Measurements from ENCODE around the gene SLC4A2.

The SLC4A2 gene

DNA sequence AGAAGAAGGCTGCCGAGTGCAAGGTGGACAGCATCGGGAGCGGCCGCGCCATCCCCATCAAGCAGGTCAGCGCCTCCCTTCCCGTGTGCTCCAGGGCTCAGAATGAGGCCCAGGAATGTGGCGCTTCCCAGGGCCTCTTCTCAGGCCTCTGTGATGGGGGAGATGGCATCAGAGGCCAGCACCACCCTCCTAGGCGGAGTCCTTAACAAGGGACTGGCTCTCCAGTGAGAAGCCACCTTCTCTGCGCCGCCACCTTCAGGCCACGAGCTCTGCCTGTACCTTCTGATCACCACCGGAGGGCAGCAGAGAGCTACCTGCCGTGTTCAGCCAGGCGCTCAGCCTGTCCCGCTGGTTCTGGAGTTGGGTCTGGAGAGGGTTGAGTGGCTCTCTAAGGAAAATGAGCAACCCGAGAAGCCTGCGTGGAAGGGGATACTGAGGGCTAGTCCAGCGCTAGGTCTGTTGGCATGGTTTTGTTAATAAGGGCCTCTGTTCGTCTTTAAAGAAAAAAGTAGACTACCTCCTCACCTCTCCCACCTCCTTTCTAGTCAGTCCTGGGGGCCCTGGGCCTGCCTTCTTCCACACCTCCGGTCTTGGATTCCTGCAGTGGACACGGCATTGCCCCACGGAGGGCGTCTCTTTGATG lies 64.6 kb downstream of the SLC4A2 start:
- H3K4me3 ChIP-seq (ENCODE audit: low read depth, low read length) = no peak overlapping the region
- DNase-seq (ENCODE audit: low read depth) = peak; percentile 85
- TF ChIP-seq, protein P1, sequence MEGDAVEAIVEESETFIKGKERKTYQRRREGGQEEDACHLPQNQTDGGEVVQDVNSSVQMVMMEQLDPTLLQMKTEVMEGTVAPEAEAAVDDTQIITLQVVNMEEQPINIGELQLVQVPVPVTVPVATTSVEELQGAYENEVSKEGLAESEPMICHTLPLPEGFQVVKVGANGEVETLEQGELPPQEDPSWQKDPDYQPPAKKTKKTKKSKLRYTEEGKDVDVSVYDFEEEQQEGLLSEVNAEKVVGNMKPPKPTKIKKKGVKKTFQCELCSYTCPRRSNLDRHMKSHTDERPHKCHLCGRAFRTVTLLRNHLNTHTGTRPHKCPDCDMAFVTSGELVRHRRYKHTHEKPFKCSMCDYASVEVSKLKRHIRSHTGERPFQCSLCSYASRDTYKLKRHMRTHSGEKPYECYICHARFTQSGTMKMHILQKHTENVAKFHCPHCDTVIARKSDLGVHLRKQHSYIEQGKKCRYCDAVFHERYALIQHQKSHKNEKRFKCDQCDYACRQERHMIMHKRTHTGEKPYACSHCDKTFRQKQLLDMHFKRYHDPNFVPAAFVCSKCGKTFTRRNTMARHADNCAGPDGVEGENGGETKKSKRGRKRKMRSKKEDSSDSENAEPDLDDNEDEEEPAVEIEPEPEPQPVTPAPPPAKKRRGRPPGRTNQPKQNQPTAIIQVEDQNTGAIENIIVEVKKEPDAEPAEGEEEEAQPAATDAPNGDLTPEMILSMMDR (conservative IDR thresholded peaks at IDR 0.05; ENCODE audit: low read depth, low read length) = peak; percentile 99

DNA sequence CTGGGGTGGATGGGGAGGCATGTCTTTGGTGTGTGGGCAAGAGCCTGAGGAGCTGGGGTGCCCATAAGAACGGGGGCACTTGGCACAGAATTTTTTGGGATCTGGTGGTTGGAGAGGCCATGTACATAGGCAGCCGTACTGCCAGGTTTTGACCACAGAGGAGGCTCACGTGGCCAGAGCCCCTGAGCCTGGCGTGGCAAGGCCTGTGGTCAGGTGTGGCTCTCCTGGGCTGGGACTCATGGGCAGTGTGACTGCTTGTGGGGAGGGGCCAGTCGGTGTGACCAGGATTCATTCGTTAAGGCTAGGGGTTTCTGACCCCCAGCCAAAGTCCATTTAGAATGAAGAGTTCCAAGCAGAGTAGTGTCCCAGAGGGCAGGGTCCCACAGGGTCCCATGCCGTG lies 65.1 kb downstream of the SLC4A2 start:
- H3K4me3 ChIP-seq (ENCODE audit: low read depth, low read length) = no peak overlapping the region
- DNase-seq (ENCODE audit: low read depth) = no peak
- TF ChIP-seq, protein P1 (conservative IDR thresholded peaks at IDR 0.05; ENCODE audit: low read depth, low read length) = no peak

DNA sequence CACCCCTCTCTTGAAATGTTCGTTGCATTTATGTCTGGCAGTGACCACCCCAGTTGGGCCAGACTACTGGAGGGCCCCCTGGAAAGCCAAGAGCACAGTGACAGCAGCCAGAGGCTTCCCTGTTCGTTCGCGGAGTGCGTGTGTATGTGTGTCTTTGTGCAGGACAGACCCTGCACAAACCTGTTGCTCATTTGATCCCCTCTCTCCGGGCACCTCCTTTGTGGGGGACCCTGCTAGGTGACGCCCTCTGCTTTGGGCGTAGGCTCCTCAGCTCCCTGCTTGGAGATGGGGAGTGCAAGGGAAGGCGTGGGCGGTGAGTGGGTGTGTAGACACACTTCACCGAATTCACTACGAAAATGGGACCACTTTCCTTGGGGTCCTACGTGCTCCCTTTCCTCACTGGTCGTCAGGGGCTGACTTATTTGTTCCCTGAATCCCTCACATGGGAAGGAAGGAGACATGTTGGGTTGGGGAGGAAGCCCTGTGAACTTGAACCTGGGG lies 65.6 kb downstream of the SLC4A2 start:
- TF ChIP-seq, protein P1 (conservative IDR thresholded peaks at IDR 0.05; ENCODE audit: low read depth, low read length) = no peak

DNA sequence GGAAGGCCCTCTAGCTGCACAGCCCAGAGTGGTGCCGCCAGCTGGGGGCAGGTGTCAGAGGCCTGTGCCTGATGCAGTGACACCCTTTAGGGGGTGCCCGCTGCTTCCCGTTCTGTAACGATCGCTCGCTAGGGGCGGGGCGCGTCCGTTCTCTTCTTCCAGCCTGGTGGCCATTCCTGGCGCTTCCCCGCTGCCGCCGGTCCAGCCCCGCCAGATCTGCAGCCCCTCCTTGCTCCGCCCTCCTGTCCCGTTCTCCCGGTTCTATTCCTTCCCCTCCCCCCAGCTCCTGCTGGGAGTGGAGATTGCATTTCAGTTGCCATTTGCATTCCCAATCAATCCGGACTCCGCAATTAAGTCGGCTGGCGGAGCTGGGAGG lies 66.1 kb downstream of the SLC4A2 start:
- H3K4me3 ChIP-seq (ENCODE audit: low read depth, low read length) = peak overlapping the region; percentile 50
- TF ChIP-seq, protein P1 (conservative IDR thresholded peaks at IDR 0.05; ENCODE audit: low read depth, low read length) = no peak
- no peak for DNase-seq (ENCODE audit: low read depth)

More for the DNA sequence above, 65.6 kb downstream of the SLC4A2 start:
- H3K4me3 ChIP-seq (ENCODE audit: low read depth, low read length) = no peak overlapping the region
- no peak for DNase-seq (ENCODE audit: low read depth)

DNA sequence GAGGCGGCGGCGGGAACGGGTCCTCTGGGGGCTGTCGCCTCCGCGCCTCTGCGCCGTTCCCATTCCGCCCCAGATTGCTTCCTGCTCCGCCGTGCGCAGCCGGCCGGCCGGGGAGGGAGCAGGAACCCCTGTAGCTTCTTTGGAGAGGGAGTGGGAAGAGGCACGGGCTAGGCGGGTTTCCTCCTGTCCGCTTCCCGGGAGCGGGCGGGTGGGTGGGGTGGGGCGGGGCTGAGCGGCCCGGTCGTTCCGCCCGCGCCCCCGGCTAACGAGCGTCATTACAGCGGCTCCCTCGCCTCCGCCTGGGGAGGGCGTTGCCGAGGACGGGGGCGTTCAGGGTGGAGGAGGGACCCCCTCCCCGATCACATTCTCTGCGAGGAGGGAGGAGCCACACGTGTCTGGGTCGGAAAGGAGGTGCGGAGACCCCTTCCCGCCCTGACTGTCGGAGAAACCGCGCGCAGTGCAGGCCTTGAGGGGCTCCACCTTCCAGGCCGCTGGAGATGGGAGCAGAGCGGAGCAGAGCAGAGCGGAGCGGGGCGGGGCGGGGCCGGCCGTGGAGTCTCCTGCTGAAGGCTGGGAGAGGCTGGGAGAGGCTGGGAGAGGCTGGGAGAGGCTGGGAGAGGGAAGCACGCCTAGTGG lies 66.6 kb downstream of the SLC4A2 start:
- peak overlapping the region; percentile 50 for H3K4me3 ChIP-seq (ENCODE audit: low read depth, low read length)
- no peak for DNase-seq (ENCODE audit: low read depth)
- TF ChIP-seq, protein P1 (conservative IDR thresholded peaks at IDR 0.05; ENCODE audit: low read depth, low read length) = no peak
